NOMO-1 treated with DMSO at 0.1 percent for 48 hours (cell line): ENCODE results near the gene FAM124A.

Source experiments
- DNase-seq: peaks from one replicate; lab custom pipeline; 2025; ENCODE audit not compliant: unreplicated experiment; lab: John Stamatoyannopoulos, UW

Gene FAM124A

DNA sequence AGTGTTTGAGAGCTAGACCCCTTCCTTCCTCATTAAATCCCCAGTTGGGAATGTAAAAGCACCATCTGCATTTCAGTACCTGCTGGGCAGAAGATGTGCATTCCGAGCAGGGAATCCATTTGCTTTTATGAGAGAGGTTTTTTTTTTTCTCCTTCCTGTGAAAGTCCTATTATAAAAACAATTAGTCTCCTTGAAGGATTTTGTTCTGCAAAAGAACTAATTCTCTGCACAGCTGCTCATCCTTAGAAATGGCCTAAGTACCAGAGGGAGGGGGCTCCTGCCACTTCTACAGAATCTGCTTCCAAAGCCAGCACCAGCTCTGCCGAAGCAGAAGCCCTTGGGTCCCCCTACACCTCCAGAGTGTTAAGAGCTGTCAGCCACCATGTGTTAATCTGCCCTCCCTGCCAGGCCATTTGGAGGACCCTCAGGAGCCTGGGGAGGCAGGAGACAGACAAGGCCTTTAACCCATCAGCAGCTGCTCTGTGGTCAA is 80.9 kb downstream of the FAM124A start:
- no peak for DNase-seq

DNA sequence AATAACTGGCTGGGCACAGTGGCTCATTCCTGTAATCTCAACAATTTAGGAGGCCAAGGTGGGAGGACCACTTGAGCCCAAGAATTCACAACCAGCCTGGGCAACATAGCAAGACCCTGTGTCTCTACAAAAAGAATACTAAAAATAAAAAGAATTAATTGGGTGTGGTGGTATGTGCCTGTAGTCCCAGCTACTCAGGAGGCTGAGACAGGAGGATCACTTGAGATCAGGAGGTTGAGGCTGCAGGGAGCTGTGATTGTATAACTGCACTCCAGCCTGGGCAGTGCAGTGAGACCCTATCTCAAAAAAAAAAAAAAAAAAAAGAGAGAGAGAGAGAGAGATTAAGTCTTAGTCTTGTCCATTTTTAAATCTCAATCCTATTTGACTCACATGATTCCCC is 81.7 kb downstream of the FAM124A start:
- no peak for DNase-seq

DNA sequence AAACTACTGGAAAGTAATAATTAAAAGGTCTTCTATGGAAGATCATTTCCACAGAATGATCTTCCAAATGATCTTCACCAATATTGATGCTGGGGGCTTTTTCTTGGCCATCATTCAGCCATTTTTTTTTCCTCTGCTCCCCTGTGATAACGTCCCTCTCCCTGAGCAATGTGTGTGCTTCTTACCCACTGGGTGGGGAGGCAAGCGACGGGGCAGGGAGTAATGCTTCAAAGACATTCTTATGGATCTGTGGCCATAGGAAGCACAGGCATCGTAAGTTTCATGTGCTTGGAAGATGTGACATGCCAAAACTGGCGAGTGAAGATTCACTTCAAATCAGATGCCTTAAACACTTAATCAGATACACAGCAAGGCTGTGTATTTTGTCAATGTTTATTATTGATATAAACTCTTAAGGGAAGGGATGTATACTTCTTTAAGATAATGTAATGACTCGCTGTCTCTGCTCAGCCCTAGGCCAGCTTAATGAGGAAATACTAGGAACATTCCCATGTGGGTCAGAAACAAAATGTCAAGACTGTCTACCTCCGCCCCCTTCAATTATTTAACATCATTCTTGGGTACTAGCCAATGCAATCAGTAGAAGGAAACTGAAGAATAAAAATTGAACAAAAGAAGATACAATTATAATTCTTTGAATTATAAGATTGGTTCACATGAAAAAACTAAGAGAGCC is 83.2 kb downstream of the FAM124A start:
- DNase-seq: no peak

DNA sequence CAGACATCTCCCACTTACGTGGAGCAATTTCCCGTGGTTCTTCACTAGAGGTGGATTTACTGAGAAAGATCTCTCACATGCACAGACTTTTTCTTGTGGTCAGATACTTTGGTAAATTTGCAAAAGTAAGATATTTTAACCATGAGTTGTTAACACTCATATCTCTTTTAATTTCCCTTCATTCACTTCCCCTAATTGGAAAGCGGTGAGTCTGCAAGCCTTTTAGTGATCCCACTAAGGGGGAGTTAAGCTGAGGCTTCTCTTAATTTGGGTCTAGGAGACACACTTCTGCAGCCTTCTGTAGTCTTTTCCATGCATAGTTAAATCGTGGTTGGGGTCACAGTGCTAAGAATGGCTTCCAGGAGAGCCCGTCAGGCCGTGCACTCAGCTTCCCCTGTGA is 86.6 kb downstream of the FAM124A start:
- no peak for DNase-seq

DNA sequence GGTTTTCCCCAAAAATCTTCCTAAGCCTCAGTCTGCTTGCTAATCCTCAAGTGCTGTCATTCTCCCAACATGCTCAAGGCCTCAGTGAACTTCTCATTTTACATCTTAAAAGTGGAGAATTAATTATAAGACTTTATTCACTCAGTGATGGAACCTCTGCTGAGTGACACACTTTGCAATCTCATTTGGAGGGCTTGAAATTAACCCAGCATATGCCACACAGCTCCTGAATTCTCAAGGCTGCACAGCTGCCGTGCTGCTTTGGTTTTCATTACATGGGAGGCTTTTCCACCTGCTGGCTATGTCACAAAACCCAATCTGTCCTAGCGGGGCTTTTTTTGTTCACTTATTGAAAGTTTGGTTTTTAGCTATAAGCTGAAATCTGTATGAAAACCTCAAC is 89.0 kb downstream of the FAM124A start:
- no peak for DNase-seq

DNA sequence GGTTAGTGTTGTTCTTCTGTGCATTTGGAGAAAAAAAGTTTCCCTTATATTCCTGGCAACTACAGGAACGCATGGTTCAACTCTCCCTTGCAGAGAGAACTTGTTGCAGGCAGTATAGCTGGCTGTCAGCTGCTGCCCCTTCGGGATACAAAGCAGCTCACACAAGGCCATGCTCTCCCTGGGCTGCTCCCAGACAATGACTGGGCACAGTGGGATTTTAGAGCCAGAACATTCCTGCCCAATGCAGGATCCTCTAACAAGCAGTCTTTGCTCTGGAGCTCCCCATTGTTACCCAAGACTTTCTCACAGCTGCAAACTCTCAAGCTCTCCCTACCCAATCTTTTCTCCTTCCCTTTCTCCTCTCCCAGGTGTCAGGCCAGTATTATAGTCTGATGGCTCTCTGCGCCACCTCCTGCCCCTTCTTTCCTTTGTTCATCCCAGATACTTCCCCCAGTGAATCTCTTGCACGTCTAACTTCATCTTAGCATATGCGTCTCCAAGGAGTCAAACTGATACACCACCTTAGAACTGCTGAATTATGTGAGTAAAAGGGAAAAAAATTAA is 89.8 kb downstream of the FAM124A start:
- DNase-seq: no peak

DNA sequence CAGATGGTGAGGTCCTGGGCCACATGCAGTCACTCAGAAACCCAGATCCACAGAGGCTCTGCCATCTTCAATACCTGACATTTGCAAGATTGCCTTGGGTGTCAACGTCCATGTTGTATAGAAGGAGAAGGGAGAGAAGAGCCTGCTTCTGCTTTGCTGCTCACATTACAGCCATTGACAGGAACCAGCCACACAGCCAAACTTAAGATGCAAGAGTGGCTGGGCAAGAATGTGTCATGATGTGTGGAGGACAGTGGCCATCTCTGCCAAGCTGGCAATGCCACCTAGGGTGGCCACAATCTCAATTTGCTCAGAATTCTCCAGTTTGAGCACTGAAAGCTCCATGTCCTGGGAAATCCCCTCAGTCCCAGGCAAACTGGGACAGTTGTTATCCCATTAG is 91.4 kb downstream of the FAM124A start:
- DNase-seq: no peak

DNA sequence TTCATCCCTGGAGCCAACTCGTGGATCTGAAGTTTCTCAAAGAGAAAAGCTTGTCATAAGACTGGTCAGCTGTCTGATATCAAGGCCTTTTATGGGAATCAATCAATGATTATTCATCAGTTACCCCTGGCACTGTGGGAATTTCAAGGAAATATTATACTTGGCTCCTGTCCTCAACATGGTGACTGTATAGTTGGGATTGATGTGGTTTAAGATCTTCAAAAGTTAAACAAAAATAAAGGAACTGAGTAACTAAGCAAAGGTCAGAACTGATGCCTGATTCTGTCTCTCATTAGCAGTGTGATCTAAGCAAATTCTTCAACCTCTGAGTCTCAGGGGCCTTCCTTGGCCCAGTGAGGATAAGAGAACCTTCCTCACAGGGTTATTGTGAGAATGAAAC is 95.1 kb downstream of the FAM124A start:
- DNase-seq: no peak

DNA sequence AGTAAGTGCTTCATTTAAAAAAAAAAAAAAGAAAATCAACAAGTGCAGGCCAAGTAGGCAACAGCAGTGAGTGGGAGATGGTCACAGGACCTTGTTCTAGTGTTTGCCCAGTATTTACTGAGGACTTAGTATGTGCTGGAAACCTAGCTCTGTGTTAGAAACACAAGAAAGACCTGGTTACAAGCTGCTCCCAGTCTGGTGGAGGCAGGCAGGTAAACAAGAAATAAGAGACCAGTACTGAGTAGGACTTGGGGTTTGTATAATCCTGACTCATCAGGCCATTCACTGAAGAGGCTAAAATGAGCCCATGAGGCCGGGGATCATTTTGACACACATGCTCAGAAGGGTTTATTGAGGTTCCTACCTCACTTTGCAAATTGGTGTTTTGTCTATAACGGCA is 95.8 kb downstream of the FAM124A start:
- no peak for DNase-seq

DNA sequence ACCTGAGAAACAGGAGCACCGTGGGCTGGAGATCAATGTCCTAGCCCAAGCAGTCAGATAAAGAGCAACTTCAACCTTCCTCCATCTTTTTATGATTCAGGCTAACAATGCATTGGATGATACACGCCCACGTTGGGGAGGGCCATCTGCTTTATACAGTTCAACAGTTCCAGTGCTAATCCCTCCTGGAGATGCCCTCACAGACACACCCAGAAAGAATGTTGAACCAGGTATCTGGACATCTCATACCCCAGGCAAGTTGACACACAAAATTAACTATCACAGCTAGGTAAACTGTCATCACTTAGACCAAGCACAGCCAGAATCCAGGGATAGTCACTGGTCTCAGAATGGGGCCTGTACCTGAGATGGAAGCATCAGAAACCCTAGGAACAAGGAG is 96.7 kb downstream of the FAM124A start:
- no peak for DNase-seq

DNA sequence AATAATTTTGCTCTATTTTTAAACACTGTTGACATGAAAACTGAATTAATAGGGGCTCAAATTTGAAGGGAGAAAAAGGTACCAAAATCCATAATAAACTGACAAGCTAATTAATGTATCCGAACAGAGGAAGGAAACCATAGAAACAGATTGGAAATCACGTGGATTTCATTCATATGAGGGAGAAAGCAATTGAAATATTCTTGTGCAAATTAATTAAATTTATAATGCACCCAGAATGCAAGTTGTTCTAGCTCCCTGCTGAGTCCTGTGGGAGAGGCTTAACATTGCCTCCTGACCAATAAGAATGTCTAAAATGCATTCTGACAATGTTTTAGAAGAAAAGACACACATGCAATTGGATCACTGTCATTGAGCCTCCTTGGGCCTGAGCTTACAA is 99.6 kb downstream of the FAM124A start:
- DNase-seq: no peak

DNA sequence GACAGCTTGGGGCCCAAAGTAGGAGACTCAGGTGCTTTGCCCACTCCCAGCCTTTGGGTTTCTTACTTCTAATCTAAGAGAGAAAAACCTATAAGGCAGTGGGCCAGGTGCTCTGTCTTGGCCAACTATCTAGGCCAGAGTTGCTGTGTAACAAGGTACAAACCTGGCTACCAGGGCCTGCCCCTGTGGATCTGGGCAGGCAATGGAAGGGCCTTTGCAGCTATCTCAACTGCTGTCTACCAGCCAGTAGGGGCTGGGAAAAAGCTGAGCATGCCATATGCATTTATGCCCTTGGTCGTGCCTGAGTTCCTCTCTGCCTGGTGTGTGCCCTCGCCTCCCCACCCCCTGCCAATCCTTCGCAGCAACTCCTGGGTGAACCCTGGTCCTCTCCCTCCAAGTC is 100.6 kb downstream of the FAM124A start:
- DNase-seq: no peak

DNA sequence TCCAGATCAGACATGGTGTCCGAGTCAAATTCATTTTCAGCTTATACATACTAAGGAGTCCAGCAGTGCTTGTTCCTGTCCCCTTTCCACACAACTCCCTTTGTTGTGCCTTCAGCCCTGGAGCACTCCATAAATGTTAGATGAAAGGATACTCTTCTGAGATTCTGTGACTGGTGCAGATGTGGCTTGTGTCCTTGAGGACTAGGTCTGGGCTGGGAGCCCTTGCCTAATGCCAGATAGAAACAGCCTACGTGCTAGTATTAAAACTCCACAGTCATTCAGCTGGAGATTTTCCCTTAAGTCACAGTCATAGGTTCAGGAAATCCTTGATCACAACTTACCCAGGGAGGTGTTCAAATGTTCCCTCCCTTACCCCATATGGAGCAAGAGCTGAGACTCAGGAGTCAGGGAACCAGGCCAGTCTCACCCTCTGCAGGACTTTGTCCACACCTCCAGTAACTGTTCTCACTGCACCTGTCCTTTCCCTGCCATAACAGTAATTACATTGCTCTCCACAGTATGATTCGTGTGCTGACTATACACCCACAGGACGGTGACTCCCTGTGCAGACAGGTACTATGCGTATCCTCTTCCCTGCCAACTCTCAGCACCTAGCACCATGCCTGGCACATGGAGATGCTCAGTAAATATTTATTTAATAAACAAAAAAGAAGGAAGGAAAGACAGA is 101.8 kb downstream of the FAM124A start:
- DNase-seq: no peak

DNA sequence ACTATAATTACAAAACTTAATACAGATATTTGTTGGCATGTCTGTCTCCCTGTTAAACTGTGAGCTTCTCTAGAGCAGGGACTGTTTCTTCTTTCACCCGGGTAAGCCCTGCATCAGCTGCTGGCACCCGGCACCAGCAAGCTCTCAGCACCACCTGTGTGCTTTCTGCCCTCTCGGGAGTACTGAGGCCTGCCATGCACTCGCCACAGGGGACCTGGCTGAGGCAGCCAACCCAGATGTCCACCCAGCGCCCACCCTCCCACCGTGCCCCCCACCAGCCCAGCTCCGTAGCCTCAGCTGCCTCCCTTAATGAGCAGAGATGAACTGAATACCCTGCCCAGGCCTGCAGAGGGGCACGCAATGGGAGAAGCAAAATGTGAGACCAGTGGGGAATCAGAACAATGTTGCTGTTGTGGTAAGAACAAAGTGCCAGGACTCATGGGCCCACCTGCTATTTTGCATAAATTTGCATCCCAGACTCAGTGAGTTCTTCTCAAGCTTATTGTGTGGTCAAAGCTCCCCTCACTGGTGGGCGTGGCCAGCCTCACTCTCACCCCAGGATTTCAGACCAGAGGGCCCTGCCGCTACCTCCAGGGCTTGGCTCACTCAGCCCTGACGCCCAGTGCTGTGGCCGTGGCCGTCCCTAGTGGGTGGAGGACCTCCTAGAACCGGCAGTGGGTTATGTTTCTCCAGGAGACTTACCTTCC is 102.7 kb downstream of the FAM124A start:
- DNase-seq: no peak

DNA sequence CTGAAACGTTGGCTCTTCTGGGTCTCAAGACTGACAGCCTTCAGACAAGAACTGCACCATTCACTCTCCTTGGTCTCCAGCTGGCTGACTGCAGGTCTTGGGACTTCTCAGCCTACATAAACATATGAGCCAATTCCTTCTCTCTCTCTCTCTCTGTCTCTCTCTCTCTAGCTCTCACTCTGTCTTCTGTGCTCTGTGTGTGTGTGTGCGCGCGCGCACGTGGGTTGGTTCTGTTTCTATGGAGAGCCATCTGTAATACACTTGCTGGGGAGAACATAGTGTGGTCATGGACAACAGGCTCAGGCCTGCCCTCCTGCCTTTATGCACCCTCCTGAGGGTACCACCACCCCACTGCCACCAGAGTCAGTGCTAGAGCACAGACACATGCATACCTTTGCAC is 103.6 kb downstream of the FAM124A start:
- no peak for DNase-seq

DNA sequence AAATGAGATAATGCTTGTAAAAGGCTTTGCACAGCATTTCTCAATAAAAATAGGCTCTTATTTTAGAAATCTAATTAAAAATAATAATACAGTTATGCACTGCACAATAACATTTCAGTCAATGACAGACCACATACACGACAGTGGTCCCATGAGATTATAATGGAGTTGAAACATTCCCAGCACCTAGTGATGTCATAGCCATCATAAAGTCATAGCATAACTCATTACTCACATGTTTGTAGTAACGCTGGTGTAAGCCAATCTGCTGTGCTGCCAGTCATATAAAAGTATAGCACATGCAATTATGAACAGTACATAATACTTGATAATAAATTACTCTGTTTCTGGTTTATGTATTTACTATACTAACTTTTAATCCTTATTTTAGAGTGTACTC is 104.6 kb downstream of the FAM124A start:
- DNase-seq: no peak

DNA sequence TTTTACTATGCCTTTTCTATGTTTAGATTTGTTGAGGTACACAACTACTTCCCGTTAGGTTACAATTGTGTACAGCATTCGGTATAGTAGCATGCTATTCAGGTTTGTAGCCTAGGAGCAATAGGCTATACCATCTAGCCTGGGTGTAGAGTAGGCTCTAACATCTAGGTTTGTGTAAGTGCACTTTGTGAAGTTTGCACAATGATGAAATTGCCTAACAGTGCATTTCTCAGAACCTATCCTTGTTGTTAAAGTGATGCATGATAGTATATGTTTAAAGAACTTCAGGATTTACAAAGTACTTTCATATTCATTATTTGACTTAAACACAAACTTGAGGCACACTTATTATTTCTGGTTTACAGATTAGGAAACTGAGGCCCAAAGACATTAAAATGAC is 105.8 kb downstream of the FAM124A start:
- no peak for DNase-seq

DNA sequence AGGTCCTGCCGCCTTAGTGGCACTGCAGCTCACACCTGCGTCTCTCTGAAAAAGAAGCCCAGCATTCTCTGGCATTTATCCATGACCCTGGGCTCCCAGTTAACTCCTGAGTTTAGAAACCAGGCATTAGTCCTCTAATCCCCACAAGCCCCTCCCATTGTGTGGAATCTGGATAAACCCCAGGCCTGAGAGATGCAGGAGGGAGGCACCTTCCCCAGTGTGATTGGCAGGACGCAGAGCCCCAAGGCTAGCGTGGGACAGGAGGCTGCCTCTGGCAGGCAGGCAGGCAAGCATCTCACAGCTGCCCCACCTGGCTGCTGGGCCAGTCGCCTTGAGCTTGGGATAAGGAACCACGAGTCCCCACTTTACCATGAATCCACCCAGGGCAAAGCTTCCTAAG is 106.3 kb downstream of the FAM124A start:
- no peak for DNase-seq

DNA sequence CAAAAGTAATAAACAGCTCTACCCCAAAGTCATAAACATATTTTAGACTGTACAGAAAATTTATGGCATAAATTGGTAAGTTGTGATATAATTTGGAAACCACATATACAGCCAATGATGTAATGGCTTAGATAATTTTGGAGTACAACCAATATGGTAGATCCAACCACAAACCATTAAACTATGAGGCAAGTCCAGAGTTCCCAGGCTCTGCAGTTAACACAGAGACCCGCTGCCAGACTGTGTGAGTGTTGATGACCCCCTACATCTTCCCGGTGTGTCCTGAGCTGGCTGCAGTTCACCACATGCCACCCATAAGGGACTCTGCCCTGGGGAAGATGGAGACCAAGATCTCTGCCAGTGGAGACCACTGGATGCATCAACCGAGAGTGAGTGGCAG is 107.4 kb downstream of the FAM124A start:
- DNase-seq: peak; percentile 11

DNA sequence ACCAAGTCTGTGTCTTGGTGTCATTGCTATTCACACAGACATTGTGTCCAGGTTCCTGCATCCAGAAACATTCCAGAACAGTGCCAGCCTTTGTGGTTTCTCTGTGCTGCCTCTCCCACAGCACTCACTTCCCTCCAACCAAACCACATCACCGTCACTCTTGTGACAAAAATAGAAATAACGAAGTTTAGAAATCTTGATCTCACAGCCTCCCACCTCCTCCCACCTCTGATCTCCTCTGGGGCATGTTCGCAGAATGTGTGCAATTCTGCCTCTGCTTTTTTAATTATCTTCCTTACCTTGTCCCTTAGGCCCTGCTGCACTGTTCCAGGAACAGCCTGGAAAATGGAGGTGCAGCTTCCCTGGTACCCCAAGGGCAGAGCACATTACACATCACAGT is 108.6 kb downstream of the FAM124A start:
- DNase-seq: peak; percentile 78

DNA sequence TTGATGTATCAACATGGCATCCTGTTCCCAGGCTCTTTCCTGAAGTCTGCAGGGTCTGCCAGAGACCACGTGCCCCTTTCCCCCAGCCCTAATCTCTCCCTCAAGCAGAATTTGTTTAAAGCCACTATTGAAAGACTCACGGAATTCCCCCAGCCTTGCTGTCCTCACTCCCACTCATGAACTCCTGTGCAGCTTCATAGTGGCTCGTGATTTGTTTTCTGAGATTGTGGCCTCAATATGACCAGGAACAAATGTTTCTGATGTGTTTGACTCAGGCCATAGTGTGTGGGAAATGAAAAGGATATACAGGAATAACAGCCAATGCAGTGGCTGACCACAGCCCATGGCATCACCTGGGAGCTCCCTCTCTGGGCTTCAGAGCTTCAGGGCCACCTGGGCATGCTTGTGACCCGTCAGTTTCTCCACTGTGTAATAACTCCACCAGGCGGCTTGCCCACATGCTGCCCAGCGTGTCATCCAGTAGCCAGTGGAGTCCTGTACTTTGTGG is 109.2 kb downstream of the FAM124A start:
- no peak for DNase-seq
